GM19397 (cell line): ENCODE results near the gene CA9.

Experiments
- ATAC-seq: cut with Tn5 transposase; IDR thresholded peaks from one replicate; pipeline ENCODE4 v1.9.1; 2021; ENCODE audit warnings: mild to moderate bottlenecking, moderate library complexity; ENCODE audit not compliant: unreplicated experiment

Gene CA9

DNA sequence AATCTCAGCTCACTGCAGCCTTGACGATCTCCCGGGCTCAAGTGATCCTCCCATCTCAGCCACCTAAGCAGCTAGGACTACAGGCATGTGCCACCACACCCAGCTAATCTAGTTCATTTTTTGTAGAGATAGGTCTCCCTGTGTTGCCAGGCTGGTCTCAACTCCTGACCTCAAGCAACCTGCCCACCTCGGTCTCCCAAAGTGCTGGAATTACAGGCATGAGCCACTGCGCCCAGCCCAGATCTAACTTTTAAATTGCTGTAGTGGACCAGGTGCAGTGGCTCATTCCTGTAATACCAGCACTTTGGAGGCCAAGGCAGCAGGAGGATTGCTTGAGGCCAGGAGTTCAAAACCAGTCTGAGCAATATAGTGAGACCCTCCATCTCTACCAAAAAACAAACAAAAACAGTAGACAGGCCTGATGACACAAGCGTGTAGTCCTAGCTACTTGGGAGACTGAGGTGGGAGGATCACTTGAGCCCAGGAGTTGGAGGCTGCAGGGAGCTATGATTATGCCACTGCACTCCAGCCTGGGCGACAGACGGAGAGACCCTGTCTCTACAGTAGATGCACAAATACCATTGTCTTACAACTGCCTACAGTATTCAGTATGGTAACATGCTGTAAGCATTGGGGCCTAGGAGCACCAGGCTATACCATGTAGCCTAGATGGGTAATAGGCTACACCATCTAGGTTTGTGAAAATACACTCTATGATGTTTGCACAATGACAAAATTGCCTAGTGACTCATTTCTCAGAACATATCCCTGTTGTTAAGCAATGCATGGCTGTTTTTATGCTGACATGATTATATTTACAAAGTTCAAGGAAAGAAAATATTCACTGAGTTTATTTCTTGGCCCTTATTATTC lies 21.5 kb upstream of the CA9 start:
- ATAC-seq: no peak

DNA sequence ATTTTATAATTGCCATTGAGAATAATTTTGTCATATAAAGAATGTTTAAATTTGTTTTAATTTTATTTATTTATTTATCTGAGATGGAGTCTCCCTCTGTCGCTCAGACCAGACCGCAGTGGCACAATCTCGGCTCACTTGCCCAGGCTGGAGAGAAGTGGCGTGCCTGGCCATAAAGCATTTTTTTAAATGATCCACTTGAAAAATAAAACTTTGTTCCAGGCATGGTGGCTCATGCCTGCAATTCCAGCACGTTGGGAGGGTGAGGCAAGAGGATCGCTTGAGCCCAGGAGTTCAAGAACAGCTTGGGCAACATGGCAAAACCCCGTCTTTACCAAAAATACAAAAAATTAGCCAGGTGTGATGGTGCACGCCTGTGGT lies 20.9 kb upstream of the CA9 start:
- ATAC-seq: no peak

DNA sequence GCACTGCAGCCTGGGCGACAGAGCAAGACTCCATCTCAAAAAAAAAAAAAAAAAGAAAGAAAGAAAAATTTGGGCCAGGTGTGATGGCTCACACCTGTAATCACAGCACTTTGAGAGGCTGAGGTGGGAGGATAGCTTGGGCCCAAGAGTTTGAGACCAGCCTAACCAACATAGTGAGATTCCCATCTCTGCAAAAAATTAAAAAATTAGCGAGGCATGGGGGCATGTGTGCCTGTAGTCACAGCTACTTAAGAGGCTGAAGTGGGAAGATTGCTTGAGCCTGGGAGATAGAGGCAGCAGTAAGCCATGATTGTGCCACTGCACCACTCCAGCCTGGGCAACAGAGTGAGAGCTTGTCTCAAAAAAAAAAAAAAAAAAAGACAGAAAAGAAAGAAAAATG lies 20.1 kb upstream of the CA9 start:
- ATAC-seq: no peak

DNA sequence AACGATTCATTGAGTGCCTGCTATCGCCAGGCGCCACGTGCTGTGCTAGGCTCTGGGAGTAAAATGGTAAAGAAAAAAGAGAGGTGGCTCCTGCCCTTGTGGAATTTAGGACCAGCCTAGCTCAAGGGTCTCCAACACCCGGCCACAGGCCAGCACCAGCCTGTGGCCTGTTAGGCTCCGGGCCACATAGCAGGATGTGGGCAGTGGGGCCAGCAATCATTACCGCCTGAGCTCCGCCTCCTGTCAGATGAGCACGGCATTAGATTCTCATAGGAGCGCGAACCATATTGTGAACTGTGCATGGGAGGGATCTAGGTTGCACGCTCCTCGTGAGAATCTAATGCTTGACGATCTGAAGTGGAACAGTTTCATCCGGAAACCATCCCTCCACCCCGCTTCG lies 17.4 kb upstream of the CA9 start:
- no peak for ATAC-seq

DNA sequence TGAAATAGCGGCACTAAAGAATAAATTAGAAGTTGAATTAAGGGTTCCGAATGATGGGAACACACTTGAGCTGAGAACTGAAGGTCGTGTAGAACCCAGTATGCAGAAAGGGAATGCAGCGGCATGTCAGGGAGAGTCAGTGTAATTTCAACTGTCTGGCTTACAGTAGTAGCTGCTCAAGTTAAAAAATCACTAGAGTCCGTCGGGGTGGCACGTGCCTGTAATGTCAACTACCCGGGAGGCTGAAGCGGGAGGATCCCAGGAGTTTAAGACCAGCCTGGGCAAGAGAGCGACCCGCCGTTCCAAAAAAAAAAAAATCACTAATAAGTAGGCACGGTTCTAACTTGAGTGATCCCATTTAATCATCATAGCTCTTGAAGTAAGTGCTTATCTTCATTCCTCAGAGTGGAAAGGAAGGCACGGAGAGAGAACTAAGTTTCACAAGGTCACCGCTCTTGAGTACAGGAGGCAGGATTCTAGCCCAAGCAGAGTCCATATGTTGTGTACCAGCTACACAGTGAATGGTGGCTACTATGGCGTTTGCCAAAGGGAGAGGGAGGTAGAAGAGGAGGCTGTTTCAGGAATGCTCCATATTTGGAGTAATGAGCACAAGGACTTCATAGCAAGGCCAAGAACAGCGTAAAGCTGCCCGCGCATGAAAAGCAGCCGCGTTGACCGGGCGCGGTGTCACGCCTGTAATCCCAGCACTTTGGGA lies 16.7 kb upstream of the CA9 start:
- no peak for ATAC-seq

DNA sequence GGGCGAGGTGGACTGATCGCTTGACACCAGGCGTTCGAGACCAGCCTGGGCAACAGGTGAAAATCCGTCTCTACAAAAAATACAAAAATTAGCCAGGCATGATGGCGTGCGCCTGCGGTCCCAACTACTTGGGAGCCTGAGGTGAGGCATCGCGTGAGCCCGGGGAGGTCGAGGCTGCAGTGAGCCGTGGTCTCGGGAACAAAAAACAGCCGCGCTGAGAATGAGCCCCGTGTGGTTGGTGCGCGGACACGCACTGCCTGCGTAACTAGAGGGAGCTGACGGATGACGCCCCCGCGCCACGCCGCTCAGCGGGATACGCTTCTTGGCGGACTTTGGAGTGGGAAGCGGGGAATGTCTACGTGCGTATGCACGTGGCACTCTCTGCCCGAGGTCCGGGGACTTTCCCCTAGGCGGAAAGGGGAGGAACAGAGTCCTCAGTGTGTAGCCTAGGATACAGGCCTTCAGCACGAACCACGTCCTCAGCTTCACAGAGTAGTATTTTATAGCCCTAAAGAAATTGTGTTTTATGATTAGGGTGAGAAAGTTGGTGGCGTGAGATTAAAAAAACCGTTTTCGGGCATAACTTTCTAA lies 16.1 kb upstream of the CA9 start, which contains the start of gene RMRP:
Gene RMRP, minus strand, starts transcription at position 474 of the 591 bp plus-strand sequence.
- peak; percentile 81 for ATAC-seq

DNA sequence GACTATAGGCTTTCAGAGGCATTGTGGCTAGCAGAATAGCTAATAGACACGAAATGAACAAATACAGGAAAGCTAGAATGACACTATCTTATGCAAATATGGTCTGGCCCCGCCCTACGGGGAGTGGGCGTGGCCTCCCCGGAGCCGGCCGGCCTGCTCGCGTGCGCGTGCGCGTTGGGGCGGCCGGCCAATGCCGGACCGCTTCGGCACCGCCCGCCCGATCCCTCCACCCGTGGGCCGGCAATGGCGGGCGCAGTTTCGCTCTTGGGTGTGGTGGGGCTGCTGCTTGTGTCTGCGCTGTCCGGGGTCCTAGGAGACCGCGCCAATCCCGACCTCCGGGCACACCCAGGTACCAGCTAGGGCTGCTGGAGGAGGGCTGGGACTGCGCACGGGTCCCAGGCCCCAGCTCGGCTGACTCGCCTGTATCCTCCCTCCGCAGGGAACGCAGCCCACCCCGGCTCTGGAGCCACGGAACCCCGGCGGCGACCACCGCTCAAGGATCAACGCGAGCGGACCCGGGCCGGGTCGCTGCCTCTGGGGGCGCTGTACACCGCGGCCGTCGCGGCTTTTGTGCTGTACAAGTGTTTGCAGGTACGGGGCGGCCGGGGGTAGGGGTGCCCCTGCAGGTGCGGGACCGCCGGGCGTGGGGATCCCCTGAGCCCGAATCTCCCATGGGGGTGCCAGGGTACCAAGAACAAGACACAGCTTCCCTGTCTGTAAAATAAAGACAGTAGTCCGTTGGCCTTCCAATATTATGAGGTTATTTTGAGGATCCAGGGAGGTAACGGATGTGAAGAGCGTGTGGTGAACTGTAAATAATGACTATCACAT lies 15.4 kb upstream of the CA9 start, which contains the start of gene CCDC107:
Gene CCDC107, plus strand, starts transcription at position 156 of the 831 bp plus-strand sequence. Its CDS starts 88 bp downstream, at position 244.
- peak; percentile 66 for ATAC-seq

DNA sequence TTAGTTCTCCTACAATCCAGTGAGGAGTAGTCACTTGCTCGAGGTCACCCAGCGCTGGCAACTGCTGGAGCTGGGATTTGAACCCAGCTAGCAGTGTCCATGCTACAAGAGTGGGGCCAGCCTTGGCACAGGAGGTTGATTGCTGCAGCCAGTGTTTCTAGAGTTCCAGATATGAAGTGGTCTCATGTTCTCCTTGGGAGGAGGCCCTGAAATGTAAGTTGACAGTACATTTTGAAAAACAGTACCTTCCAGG lies 14.8 kb upstream of the CA9 start:
- no peak for ATAC-seq

DNA sequence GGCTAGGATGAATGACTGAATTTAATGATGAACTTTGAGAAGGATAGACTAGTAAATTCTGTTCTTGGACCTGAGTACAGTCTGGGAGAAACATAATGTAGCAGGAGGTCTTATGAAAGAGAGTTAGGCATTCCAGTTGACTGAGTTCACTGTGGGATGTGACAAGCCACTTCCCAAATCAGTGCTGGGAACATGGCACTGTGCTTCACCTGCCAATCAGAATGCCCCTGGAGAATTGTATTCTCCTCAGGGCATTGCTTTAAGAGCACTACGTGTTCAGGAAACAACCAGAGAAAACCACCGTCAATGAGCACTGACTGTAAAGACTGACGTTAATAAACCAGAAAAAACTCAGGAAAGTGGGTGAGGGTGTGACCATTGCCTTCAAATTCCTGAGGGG lies 14.4 kb upstream of the CA9 start:
- ATAC-seq: no peak

DNA sequence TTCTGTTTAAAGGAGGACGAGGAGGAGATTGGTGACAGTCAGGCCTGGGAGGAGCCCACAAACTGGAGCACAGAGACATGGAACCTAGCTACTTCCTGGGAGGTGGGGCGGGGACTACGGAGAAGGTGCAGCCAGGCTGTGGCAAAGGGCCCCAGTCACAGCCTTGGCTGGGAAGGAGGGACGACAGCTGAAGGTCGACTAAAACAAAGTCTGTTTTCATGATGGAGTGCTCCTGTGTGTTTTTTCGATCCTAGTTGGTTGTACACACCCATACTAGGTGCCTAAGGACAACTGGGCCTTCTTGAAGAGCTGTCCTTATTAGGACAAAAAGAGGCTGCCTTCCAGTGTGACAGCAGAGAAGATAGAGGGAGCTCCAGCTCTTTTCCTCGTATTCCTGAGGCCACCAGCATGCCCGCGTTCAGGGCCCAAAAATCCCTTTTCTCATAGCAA lies 12.7 kb upstream of the CA9 start:
- no peak for ATAC-seq

DNA sequence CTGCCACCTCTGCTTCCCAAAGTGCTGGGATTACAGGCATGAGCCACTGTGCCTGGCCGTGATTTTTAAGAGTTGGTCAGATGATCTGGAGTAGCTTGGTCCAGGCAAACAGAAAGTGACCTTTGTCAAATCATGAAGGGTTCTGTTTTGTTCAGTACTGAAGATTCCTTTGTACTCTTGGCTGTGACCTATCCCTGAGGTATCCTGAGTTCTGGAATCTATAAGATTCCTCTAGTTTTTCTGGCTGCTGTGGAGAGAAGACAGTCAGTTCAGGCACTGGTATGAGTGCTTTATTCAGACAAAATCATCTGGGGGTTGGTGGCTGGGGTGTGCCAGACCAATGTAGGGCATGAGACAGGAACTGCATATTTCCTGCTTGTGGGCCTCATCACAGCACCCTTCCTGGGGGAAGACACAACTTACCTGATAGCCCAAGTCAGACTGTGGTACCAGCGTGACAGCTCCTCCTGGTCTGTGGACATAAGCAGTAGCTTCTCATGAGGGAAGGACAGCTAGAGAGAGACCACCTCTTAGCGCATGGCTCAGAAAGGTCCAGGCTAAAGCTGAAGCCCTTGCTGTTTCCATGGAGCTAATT lies 11.9 kb upstream of the CA9 start:
- ATAC-seq: no peak

DNA sequence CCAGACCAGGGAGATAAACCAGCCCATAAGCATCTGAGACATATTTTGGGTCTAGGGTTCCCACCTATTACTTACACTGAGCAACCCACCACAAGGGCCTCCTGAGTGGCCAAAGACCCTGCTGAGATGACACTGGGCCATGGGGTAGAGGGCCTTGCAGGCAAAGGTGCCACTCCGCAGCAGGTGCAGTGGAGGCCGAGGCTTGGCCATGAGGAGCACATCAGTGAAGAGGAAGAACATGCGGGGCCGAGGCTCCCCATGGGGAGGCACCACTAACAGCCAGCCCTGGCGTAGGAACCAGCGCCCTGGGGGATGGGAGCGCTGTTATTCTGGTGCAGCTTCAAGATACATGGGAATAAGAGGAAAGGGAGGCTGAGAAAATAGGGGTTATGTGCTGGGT lies 11.3 kb upstream of the CA9 start:
- ATAC-seq: no peak

DNA sequence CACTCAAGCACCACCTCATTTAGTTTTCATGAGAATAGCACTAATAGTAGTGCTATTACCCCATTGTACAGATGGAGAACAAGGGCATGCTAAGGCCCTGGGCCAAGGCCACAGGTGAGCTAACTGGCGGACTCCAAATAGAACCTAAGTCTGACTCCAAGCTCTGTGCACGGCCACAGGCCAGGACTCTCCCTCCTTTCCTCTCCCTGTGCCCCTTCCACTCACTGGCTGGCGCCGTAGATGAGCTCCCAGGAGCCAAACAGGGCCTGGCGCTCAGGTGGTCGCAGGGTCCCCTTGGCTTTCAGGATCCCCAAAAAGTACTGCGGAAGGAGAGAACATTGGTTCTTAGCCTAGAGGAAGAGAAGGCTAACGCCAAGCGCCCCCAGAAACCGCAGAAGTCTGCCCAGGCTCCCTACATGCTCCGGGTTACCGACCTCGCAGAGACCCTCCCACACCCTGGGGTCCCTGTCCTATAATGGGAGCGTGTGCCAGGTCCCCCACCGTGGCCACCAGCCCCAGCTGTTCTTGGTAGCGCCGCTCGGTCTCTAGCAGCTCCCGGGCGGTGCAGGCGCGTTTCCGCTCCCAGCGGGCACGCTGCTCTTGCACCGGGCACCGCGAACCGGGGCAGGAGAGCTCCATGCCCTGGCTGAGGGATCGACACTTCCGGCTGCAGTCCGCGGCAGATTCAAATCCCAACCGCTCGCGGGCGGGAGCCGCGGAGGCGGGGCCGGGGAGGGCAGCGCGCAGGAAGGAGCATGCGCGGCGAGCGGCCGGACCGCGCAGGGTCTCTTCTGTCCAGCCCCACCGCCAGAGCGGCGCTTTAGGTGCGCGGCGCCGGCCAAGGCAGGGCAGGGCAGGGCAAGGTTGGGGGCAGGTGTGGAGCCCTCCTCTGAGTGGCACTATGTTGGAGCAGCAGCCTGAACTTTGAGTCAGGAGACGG lies 8.9 kb upstream of the CA9 start, which contains the start of gene ARHGEF39:
Gene ARHGEF39, minus strand, starts transcription at position 665 of the 940 bp plus-strand sequence. Its CDS starts 26 bp downstream, at position 639.
- peak; percentile 84 for ATAC-seq

DNA sequence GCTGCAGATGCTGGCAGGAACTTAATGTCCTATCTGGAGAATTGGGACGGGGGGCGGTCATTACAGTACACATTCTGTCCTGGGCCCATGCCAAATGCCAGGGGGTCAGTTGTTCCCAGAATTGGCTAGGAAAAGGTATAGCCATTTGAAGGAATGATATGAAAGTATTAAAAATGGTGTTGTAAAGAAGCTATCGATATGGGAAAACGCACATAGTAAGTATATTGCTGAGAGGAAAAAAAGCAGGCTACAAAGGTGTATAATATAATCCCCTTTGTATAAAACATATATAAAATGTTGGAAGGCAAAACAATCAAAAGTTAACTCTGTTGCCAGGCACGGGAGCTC lies 8.3 kb upstream of the CA9 start:
- no peak for ATAC-seq

DNA sequence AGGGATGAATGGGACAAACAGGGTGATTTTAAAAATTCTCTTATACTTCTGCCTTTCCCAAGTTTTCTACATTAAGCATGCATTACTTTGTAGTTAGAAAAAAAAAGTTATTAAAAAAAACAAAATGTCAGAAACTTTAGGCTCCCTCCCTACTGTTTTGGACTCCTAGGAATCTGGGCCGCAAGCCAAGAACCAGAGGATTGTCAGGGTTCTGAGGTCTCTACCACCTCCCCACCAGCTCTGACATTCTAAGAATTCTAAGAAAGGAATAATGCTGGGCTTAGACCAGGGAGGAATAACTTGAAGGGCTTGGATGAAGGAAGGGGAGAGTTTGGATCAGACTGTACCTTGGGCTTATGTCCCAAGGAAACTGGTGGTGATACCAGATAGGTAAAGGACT lies 7.7 kb upstream of the CA9 start:
- ATAC-seq: no peak

DNA sequence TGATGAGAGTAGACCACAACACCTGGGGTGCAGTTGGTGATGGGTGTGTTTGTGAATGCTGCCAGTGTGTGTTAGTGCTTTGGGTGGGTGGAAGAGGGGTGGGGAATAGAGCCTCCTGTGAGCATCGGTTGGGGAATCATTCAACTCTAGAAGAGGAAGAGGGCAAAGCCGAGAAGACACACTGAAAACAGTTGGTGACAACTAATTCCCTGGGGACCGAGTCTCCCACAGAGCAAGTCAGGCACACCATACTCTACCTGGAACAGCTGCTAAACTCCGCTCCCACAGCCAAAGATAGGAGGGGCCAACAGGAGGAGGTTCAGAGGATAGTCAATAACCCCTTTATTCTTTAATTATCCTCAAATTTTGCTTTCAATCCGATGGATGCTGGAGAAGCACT lies 7.2 kb upstream of the CA9 start:
- no peak for ATAC-seq

DNA sequence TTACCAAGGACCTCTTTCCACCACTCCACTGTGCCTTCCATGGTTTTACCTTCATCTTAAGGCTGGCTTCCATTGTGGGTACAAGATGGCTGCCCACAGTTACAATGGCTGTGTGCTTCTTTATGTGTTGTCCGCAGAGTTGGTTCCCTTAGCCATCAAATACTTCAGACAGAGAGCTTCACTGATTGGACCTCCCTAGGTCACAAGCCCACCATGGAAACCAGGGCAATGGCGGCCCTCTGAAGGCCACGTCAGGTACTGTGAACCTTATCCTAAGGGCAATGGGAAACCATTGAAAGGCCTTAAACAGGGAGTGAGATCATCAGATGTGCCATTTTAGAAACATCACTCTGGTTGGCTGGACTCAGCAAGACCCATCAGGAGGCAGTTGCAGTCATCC lies 5.8 kb upstream of the CA9 start:
- ATAC-seq: no peak

DNA sequence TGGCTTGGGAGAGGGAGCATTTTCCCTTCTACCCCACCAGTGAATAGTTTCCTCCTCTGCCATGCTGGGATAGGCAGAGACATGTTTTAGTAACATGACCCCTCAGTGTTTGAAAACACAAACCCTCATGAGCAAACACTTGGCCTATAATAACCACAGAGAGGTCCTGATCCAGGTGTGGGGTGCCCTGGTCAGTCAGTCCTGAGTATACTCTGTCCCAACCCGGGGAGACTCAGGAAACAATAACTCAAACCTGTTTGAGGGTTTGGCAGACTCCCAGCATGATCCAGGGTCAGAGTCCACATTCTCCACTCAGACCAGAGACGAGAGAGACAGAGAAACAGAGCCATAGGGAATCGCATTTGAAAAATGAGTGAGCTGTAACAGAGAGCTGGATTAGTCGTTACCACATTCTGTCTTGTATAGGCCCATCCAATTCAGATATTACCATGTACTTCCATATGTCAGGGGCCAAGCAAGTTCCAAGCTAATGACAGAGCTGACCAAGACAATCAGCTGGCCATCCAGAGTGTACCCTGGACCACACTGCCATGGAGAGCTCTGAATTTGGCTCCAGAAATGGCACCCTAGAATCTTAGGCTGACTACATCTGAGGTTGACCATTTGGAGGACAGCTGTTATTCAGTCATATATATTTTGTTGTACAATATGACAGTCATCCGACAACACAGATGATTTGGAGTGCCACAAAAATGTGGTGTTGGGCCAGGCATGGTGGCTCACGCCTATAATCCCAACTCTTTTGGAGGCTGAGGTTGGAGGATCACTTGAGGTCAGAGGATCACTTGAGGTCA lies 4.2 kb upstream of the CA9 start:
- no peak for ATAC-seq

DNA sequence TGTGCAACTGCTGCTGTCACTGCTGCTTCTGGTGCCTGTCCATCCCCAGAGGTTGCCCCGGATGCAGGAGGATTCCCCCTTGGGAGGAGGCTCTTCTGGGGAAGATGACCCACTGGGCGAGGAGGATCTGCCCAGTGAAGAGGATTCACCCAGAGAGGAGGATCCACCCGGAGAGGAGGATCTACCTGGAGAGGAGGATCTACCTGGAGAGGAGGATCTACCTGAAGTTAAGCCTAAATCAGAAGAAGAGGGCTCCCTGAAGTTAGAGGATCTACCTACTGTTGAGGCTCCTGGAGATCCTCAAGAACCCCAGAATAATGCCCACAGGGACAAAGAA lies 265 bp downstream of the CA9 start:
- ATAC-seq: no peak
